Adipocyte (in vitro differentiated cells): ENCODE data around the gene MAGI1.

ENCODE experiments used
- DNase-seq: peaks from one replicate; pipeline ENCODE4 v3.0.0-alpha.2; 2015; ENCODE audit warnings: low read depth
- H3K27me3 ChIP-seq: replicated peaks from 2 replicates; pipeline ENCODE4 v1.7.0; 2013; ENCODE audit warnings: mild to moderate bottlenecking, low read length, moderate library complexity; ENCODE audit not compliant: control insufficient read depth, insufficient read depth
- H3K36me3 ChIP-seq: 2 replicates; pipeline ENCODE4 v1.7.0; 2013; ENCODE audit warnings: low read length, mild to moderate bottlenecking, moderate library complexity; ENCODE audit not compliant: control insufficient read depth, insufficient read depth, severe bottlenecking
- H3K4me1 ChIP-seq: 2 replicates; pipeline ENCODE4 v1.7.0; 2013; ENCODE audit warnings: mild to moderate bottlenecking, low read length, moderate library complexity; ENCODE audit not compliant: control insufficient read depth, insufficient read depth
- H3K4me3 ChIP-seq: 2 replicates; pipeline ENCODE4 v1.7.0; 2013; ENCODE audit warnings: mild to moderate bottlenecking, low read length, moderate library complexity
- H3K9ac ChIP-seq: 2 replicates; pipeline ENCODE4 v1.7.0; 2013; ENCODE audit warnings: mild to moderate bottlenecking, low read length, moderate library complexity
- H3K9me3 ChIP-seq: 2 replicates; pipeline ENCODE4 v1.7.0; 2013; ENCODE audit warnings: mild to moderate bottlenecking, low read length, moderate library complexity; ENCODE audit not compliant: control insufficient read depth

The MAGI1 gene

GRCh38 chr3:65582012-65582717 is 456.6 kb downstream of the MAGI1 start:
- peak; percentile 23 for DNase-seq

DNA sequence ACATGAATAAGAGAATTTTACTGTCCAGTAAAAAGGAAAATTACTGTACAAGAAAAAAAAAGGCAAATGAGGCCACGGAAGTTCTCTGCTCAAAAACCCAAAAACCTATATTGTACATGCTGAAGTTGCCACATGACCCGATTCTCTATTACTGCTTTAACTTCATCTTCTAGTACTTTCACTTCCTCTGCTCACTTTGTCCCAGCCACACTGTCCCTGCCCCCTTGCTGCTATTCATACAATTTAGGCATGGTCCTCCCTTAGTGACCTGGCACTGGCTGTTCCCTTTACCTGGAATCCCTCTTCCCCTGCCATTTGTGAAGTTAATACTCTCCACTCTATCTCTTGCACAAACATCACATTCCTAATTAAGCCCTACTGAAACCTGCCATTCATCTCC is 457.4 kb downstream of the MAGI1 start:
- Histone ChIP-seq H3K27me3 (no peaks in the 10 kb centered on the region), H3K4me1 (peaks cover 37% of the 10 kb centered on the region), H3K9ac (no peak overlapping the region), H3K36me3 (no peaks in the 10 kb centered on the region), H3K9me3 (no peaks in the 10 kb centered on the region), H3K4me3 (no peak overlapping the region)
- DNase-seq = no peak

More at GRCh38 chr3:65582012-65582717, 456.6 kb downstream of the MAGI1 start:
- no peaks in the 10 kb centered on the region for H3K36me3 ChIP-seq
- no peak overlapping the region for H3K4me3 ChIP-seq
- H3K4me1 ChIP-seq = peaks cover 28% of the 10 kb centered on the region
- H3K27me3 ChIP-seq = no peaks in the 10 kb centered on the region
- H3K9ac ChIP-seq = no peak overlapping the region
- no peaks in the 10 kb centered on the region for H3K9me3 ChIP-seq

DNA sequence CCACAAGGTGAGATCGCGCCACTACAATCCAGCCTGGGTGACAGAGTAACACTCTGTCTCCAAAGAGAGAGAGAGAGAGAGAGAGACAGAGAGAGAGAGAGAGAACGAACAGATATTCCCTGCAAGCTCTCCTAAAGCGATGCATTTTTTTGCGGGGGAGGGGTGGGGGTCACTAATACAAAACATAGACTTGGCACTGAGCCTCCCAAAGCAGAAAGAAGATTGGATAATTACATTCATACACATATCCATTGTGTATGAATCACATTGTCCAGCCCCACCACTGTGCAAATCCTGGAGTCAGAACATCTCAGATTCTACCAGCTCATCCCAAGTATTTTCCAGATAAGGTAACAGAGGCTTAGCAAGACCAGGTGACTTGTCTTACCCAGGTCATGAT is 459.9 kb downstream of the MAGI1 start:
- no peak overlapping the region for H3K4me3 ChIP-seq
- H3K36me3 ChIP-seq = no peaks in the 10 kb centered on the region
- H3K4me1 ChIP-seq = peaks cover 52% of the 10 kb centered on the region
- no peaks in the 10 kb centered on the region for H3K27me3 ChIP-seq
- no peaks in the 10 kb centered on the region for H3K9me3 ChIP-seq
- peak; percentile 14 for DNase-seq
- H3K9ac ChIP-seq = no peak overlapping the region

GRCh38 chr3:65577843-65578430 is 460.8 kb downstream of the MAGI1 start:
- no peak overlapping the region for H3K4me3 ChIP-seq
- no peak for DNase-seq
- H3K9ac ChIP-seq = no peak overlapping the region
- peaks cover 43% of the 10 kb centered on the region for H3K4me1 ChIP-seq
- H3K36me3 ChIP-seq = no peaks in the 10 kb centered on the region
- H3K9me3 ChIP-seq = no peaks in the 10 kb centered on the region
- H3K27me3 ChIP-seq = no peaks in the 10 kb centered on the region

DNA sequence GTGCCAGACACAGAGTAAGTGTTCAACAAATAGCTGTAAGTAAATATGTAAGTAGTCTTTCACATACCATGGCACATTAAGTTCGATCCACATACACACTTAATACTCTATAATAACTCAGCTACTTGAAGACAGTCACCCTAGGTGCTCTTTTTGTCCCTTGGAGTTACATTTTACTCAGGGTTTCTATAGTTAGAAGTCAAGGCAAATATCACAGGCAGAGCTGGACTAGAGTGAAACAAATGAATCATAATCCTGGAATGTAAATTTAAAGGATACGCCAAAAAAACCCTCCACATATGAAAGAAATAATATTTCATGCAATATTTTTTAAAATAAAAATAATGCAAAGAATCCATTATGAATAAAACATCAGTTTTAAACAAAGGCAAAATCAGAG is 461.8 kb downstream of the MAGI1 start:
- no peaks in the 10 kb centered on the region for H3K9me3 ChIP-seq
- DNase-seq = peak; percentile 71
- H3K4me1 ChIP-seq = peaks cover 46% of the 10 kb centered on the region
- no peak overlapping the region for H3K9ac ChIP-seq
- no peaks in the 10 kb centered on the region for H3K27me3 ChIP-seq
- no peaks in the 10 kb centered on the region for H3K36me3 ChIP-seq
- H3K4me3 ChIP-seq = no peak overlapping the region

GRCh38 chr3:65576228-65576627 is 462.5 kb downstream of the MAGI1 start:
- H3K9ac ChIP-seq = no peak overlapping the region
- no peak overlapping the region for H3K4me3 ChIP-seq
- H3K36me3 ChIP-seq = no peaks in the 10 kb centered on the region
- H3K4me1 ChIP-seq = peaks cover 46% of the 10 kb centered on the region
- no peaks in the 10 kb centered on the region for H3K9me3 ChIP-seq
- H3K27me3 ChIP-seq = no peaks in the 10 kb centered on the region
- no peak for DNase-seq

DNA sequence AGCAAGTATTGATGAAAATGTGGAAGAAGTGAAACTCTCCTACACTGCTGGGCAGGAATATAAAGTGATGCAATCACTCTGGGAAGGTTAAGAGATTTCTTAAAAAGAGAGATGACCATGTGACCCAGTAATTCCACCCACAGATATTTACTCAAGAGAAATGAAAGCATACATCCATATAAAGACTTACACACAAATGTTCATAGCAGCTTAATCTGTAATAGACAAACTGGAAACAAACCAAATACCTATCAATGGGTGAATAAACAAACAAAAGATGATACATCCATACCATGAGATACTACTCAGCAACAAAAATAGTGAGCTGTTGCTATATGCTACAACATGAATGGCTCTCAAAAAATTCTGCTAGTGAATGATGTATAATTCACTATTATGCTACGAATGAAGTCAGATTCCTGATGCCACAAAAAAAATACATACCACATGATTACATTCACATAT is 463.3 kb downstream of the MAGI1 start:
- Histone ChIP-seq H3K36me3 (no peaks in the 10 kb centered on the region), H3K4me3 (no peak overlapping the region), H3K9ac (no peak overlapping the region), H3K4me1 (peaks cover 50% of the 10 kb centered on the region), H3K9me3 (no peaks in the 10 kb centered on the region), H3K27me3 (no peaks in the 10 kb centered on the region)
- DNase-seq = peak; percentile 78

DNA sequence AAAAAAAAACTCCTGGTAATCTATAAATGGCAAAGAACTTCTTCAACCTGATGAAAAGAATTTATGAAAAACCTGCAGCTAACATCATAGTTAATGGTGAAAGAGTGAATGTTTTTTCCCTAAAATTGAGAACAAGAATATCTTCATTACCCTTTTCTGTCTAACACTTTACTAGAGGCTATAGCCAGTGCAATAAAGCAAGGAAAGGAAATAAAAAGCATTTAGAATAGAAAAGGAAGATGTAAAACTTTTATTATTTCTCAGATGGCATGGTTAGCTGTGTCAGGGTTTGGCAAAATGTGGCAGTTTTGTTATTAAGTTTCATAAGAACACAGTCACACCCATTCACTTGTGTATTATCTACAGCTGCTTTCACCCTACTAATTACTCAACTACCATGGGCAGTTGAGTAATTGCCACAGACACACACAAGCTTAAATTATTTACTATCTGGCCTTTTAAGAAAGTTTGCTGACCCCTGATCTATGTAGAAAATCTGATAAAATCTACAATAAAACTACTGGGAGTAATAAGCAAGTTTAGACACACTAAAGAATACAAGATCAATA is 465.1 kb downstream of the MAGI1 start:
- no peaks in the 10 kb centered on the region for H3K27me3 ChIP-seq
- no peaks in the 10 kb centered on the region for H3K36me3 ChIP-seq
- no peak for DNase-seq
- no peak overlapping the region for H3K4me3 ChIP-seq
- no peaks in the 10 kb centered on the region for H3K9me3 ChIP-seq
- H3K9ac ChIP-seq = no peak overlapping the region
- H3K4me1 ChIP-seq = peaks cover 50% of the 10 kb centered on the region

DNA sequence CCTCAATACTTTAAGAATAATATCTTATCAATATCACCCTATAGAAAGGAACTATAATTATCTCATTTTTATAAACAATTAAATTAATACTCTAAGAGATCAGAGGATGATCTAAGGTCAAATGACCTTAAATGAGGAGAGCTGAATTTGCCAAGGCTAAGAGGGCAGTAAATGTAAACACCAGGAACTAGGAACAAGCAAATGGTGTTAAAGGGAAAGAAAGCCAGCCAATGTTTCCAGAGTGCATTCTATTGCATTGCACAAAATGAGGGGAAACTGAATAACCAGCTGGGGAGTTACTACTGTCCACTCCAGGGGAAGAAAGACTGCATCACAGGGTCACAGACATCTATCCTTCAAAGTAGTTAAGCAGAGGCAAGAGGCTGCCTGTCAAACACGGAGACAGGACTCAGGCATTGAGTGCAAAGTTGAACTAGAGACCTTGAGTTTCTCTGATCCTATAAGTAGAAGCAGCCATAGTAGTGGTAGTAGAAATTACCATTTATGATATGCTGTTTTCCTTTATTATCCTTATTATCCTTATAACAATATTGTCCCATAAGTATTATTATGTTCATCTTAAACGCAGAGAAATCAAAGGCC is 466.4 kb downstream of the MAGI1 start:
- no peak overlapping the region for H3K4me3 ChIP-seq
- DNase-seq = no peak
- no peak overlapping the region for H3K9ac ChIP-seq
- peaks cover 41% of the 10 kb centered on the region for H3K4me1 ChIP-seq
- H3K9me3 ChIP-seq = no peaks in the 10 kb centered on the region
- H3K27me3 ChIP-seq = no peaks in the 10 kb centered on the region
- H3K36me3 ChIP-seq = no peaks in the 10 kb centered on the region

- no peak for DNase-seq
Measured at GRCh38 chr3:65569845-65570405, 468.8 kb downstream of the MAGI1 start.

DNA sequence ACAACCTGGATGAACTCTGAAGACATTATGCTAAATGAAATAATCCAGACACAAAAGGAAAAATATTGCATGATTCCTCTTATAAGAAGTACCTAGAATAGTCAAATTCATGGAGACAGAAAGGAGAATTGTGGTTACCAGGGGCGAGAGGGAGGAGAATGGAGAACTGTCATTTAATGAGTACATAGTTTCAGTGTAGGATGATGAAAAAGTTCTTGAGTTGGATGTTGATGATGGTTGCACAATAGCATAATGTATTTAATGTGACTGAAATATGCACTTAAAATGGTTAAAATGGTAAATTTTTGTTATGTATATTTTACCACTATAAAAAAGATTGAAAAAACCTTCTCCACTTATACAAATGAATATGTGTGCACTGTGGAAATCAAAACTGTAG is 469.6 kb downstream of the MAGI1 start:
- no peaks in the 10 kb centered on the region for H3K36me3 ChIP-seq
- no peaks in the 10 kb centered on the region for H3K9me3 ChIP-seq
- H3K4me1 ChIP-seq = peaks cover 19% of the 10 kb centered on the region
- H3K4me3 ChIP-seq = no peak overlapping the region
- H3K27me3 ChIP-seq = no peaks in the 10 kb centered on the region
- peak; percentile 52 for DNase-seq
- no peak overlapping the region for H3K9ac ChIP-seq

More at GRCh38 chr3:65569845-65570405, 468.8 kb downstream of the MAGI1 start:
- Histone ChIP-seq H3K27me3 (no peaks in the 10 kb centered on the region), H3K4me3 (no peak overlapping the region), H3K9ac (no peak overlapping the region), H3K4me1 (peaks cover 25% of the 10 kb centered on the region), H3K9me3 (no peaks in the 10 kb centered on the region), H3K36me3 (no peaks in the 10 kb centered on the region)
